ENCODE data around the gene PKD2L2.
A peak's percentile ranks its signal among the peaks of the same experiment; 100 is the strongest.

DNA sequence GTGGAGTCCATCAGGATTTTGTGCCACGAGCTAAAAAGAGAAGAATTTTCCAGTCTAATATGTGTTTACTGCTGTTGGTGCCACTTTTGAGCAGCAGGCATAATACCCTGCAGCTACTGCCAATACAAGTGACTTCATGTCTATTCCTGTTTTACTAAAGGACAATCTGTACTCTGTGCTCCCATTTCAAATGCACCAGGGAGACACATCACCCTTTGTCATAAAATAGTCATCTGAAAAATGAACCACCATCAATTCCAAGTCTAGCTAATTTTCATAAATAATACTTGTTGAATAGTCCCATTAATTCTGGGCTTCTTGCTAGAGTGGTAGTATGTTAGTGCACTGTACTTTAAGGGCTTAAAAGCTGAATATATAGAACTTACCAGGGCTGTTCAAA is 8.9 kb upstream of the PKD2L2 start:
- TF ChIP-seq, protein P1, sequence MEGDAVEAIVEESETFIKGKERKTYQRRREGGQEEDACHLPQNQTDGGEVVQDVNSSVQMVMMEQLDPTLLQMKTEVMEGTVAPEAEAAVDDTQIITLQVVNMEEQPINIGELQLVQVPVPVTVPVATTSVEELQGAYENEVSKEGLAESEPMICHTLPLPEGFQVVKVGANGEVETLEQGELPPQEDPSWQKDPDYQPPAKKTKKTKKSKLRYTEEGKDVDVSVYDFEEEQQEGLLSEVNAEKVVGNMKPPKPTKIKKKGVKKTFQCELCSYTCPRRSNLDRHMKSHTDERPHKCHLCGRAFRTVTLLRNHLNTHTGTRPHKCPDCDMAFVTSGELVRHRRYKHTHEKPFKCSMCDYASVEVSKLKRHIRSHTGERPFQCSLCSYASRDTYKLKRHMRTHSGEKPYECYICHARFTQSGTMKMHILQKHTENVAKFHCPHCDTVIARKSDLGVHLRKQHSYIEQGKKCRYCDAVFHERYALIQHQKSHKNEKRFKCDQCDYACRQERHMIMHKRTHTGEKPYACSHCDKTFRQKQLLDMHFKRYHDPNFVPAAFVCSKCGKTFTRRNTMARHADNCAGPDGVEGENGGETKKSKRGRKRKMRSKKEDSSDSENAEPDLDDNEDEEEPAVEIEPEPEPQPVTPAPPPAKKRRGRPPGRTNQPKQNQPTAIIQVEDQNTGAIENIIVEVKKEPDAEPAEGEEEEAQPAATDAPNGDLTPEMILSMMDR (IDR thresholded peaks at IDR 0.05) = no peak
- TF ChIP-seq POLR2A (IDR thresholded peaks at IDR 0.05) = peak in 1 of 2 donors; percentile 52
